DOHH2 (cell line): ENCODE measurements around the gene SMIM17.

Experiments used
- H3F3A ChIP-seq: fragments of 200-600 bp; sonication (generic), shearing (Covaris generic); 2 replicates; pipeline ENCODE4 v1.6.0; 2016; ENCODE audit warnings: antibody characterized with exemption, mild to moderate bottlenecking; ENCODE audit not compliant: control insufficient read depth, insufficient read depth
- H3K27ac ChIP-seq: fragments of 200-600 bp; sonication (generic); 2 replicates; pipeline ENCODE4 v1.5.1; 2014; ENCODE audit warnings: low read depth, mild to moderate bottlenecking, low read length, moderate library complexity
- H3K27me3 ChIP-seq: fragments of 200-600 bp; sonication (generic); 2 replicates; pipeline ENCODE4 v1.6.1; 2014; ENCODE audit warnings: mild to moderate bottlenecking, low read length, mixed read lengths; ENCODE audit not compliant: control insufficient read depth
- H3K36me3 ChIP-seq: fragments of 200-600 bp; sonication (generic); 2 replicates; pipeline ENCODE4 v1.6.1; 2014; ENCODE audit warnings: mild to moderate bottlenecking, low read length, moderate library complexity, mixed read lengths; ENCODE audit not compliant: control insufficient read depth
- H3K4me1 ChIP-seq: fragments of 200-600 bp; sonication (generic); 2 replicates; pipeline ENCODE4 v1.6.1; 2014; ENCODE audit warnings: mild to moderate bottlenecking, low read length, mixed read lengths; ENCODE audit not compliant: control insufficient read depth
- H3K4me2 ChIP-seq: fragments of 200-600 bp; sonication (generic); 2 replicates; pipeline ENCODE4 v1.6.0; 2014; ENCODE audit warnings: mild to moderate bottlenecking, low read length, moderate library complexity
- H3K4me3 ChIP-seq: fragments of 200-600 bp; sonication (generic); 2 replicates; pipeline ENCODE4 v1.5.1; 2014; ENCODE audit warnings: mild to moderate bottlenecking, low read length, mixed read lengths
- H3K79me2 ChIP-seq: fragments of 200-600 bp; sonication (generic); 2 replicates; pipeline ENCODE4 v1.6.1; 2014; ENCODE audit warnings: mild to moderate bottlenecking, low read length, mixed read lengths; ENCODE audit not compliant: control insufficient read depth
- H3K9me2 ChIP-seq: fragments of 200-600 bp; sonication (generic); replicated peaks from 2 replicates; pipeline ENCODE4 v1.6.1; 2014; ENCODE audit warnings: mild to moderate bottlenecking, low read length, mixed read lengths; ENCODE audit not compliant: control insufficient read depth
- H3K9me3 ChIP-seq: fragments of 200-600 bp; sonication (generic); 2 replicates; pipeline ENCODE4 v1.6.1; 2014; ENCODE audit warnings: antibody characterized with exemption, low read length, mixed read lengths; ENCODE audit not compliant: control insufficient read depth, insufficient read depth
- H4K20me1 ChIP-seq: fragments of 200-600 bp; sonication (generic); 2 replicates; pipeline ENCODE4 v1.6.0; 2014; ENCODE audit warnings: low read depth, mild to moderate bottlenecking, antibody characterized with exemption, low read length, moderate library complexity; ENCODE audit not compliant: control insufficient read depth, insufficient read depth
- CTCF ChIP-seq: fragments of 200-600 bp; sonication (generic); IDR thresholded peaks from one replicate; pipeline ENCODE4 v1.5.1; 2014; ENCODE audit warnings: antibody characterized with exemption, mild to moderate bottlenecking, low read depth, low read length; ENCODE audit not compliant: poor library complexity, severe bottlenecking
- EZH2phosphoT487 ChIP-seq: fragments of 200-600 bp; sonication (generic); IDR thresholded peaks from 2 replicates; pipeline ENCODE4 v1.6.1; 2017; ENCODE audit warnings: borderline replicate concordance, mild to moderate bottlenecking, antibody characterized with exemption, low read length, moderate library complexity, mixed read lengths

Gene SMIM17

GRCh38 chr19:56625708-56626107 is 17.3 kb upstream of the SMIM17 start:
- Histone ChIP-seq H3K4me3 (no peak overlapping the region), H3K9me2 (no peaks in the 10 kb centered on the region), H3K36me3 (peaks cover 9% of the 10 kb centered on the region; the same call in 1 of the 2 replicates), H3K4me2 (no peak overlapping the region), H3K79me2 (no peaks in the 10 kb centered on the region), H3F3A (no peaks in the 10 kb centered on the region), H3K4me1 (no peaks in the 10 kb centered on the region), H4K20me1 (no peaks in the 10 kb centered on the region), H3K27ac (no peak overlapping the region), H3K27me3 (no peaks in the 10 kb centered on the region), H3K9me3 (peaks cover 20% of the 10 kb centered on the region; the same call in 1 of the 2 replicates)
- no peak for TF ChIP-seq CTCF
- no peak for TF ChIP-seq EZH2phosphoT487

GRCh38 chr19:56633021-56633420 is 9.9 kb upstream of the SMIM17 start:
- Histone ChIP-seq H3K9me3 (peaks cover 8% of the 10 kb centered on the region; the same call in 1 of the 2 replicates), H4K20me1 (no peaks in the 10 kb centered on the region), H3K4me3 (no peak overlapping the region), H3K4me1 (no peaks in the 10 kb centered on the region), H3K27me3 (no peaks in the 10 kb centered on the region), H3K79me2 (no peaks in the 10 kb centered on the region), H3K27ac (no peak overlapping the region), H3K9me2 (no peaks in the 10 kb centered on the region), H3F3A (no peaks in the 10 kb centered on the region), H3K4me2 (no peak overlapping the region), H3K36me3 (no peaks in the 10 kb centered on the region)
- TF ChIP-seq CTCF: no peak
- no peak for TF ChIP-seq EZH2phosphoT487

- H4K20me1 ChIP-seq: no peaks in the 10 kb centered on the region
- no peaks in the 10 kb centered on the region for H3F3A ChIP-seq
- H3K4me2 ChIP-seq: no peak overlapping the region
- H3K79me2 ChIP-seq: no peaks in the 10 kb centered on the region
- no peak overlapping the region for H3K4me3 ChIP-seq
- no peak for TF ChIP-seq EZH2phosphoT487
- TF ChIP-seq CTCF: no peak
- peaks cover 14% of the 10 kb centered on the region; the same call in 1 of the 2 replicates for H3K9me3 ChIP-seq
- no peaks in the 10 kb centered on the region for H3K27me3 ChIP-seq
- no peaks in the 10 kb centered on the region for H3K9me2 ChIP-seq
- no peaks in the 10 kb centered on the region for H3K4me1 ChIP-seq
- H3K27ac ChIP-seq: no peak overlapping the region
- H3K36me3 ChIP-seq: no peaks in the 10 kb centered on the region
Observed at GRCh38 chr19:56637976-56638555, 4.9 kb upstream of the SMIM17 start.
